HepG2 (cell line): ENCODE data around the gene MEI1. TPM values are rescaled to one million over a fixed set of nuclear protein-coding genes. Genes with fewer than 3 reads are reported as not detected.
A peak's percentile ranks its signal among the peaks of the same experiment; 100 is the strongest.

Experiments
- GPBP1L1 ChIP-seq: sonication (generic); formaldehyde crosslinking; IDR thresholded peaks from 2 replicates; pipeline ENCODE4 v1.5.0; 2020; ENCODE audit warnings: mild to moderate bottlenecking, missing genetic modification reagents
- GZF1 ChIP-seq: sonication (generic); formaldehyde crosslinking; IDR thresholded peaks from 2 replicates; pipeline ENCODE4 v1.5.1; 2020; ENCODE audit warnings: mild to moderate bottlenecking, missing genetic modification reagents
- KAT2B ChIP-seq: fragments of 150-350 bp; IDR thresholded peaks from 2 replicates; pipeline ENCODE4 v1.6.1; 2014; ENCODE audit warnings: low read depth, low read length, borderline replicate concordance
- KAT8 ChIP-seq: IDR thresholded peaks from 2 replicates; pipeline ENCODE4 v1.6.1; 2016; ENCODE audit warnings: missing genetic modification reagents, missing compliant biosample characterization
- LRRFIP1 ChIP-seq: sonication (generic); formaldehyde crosslinking; conservative IDR thresholded peaks from 2 replicates; pipeline ENCODE4 v1.4.0; 2020; ENCODE audit warnings: missing genetic modification reagents
- POLR2AphosphoS2 ChIP-seq: IDR thresholded peaks from 2 replicates; pipeline ENCODE4 v1.6.1; 2011; ENCODE audit warnings: low read depth, low read length, improper control_type of control experiment
- PREB ChIP-seq: sonication (generic); formaldehyde crosslinking; IDR thresholded peaks from 2 replicates; pipeline ENCODE4 v1.4.0; 2020; ENCODE audit warnings: missing genetic modification reagents
- RARG ChIP-seq: sonication (generic); formaldehyde crosslinking; IDR thresholded peaks from 2 replicates; pipeline ENCODE4 v1.4.0; 2020; ENCODE audit warnings: low read depth, mild to moderate bottlenecking, missing genetic modification reagents
- SIX1 ChIP-seq: sonication (generic); formaldehyde crosslinking; IDR thresholded peaks from 2 replicates; pipeline ENCODE4 v1.4.0; 2020; ENCODE audit warnings: missing genetic modification reagents, borderline replicate concordance
- SNAPC5 ChIP-seq: sonication (generic); formaldehyde crosslinking; IDR thresholded peaks from 2 replicates; pipeline ENCODE4 v1.8.1; 2023; ENCODE audit warnings: mild to moderate bottlenecking, missing genetic modification reagents, borderline replicate concordance
- SPEN ChIP-seq: sonication (generic); formaldehyde crosslinking; IDR thresholded peaks from 2 replicates; pipeline ENCODE4 v1.5.1; 2020; ENCODE audit warnings: low read depth, mild to moderate bottlenecking, missing genetic modification reagents
- TMF1 ChIP-seq: sonication (generic); formaldehyde crosslinking; IDR thresholded peaks from 2 replicates; pipeline ENCODE4 v1.8.1; 2022; ENCODE audit warnings: low read depth, missing genetic modification reagents
- YY1 ChIP-seq: IDR thresholded peaks from 2 replicates; pipeline ENCODE4 v1.6.1; 2011; ENCODE audit warnings: low read length, low read depth, moderate library complexity, mild to moderate bottlenecking; ENCODE audit not compliant: insufficient read depth, insufficient replicate concordance
- ZBED4 ChIP-seq: sonication (generic); formaldehyde crosslinking; IDR thresholded peaks from 2 replicates; pipeline ENCODE4 v1.4.0; 2020; ENCODE audit warnings: missing genetic modification reagents, borderline replicate concordance
- ZKSCAN5 ChIP-seq: sonication (generic); formaldehyde crosslinking; IDR thresholded peaks from 2 replicates; pipeline ENCODE4 v1.5.1; 2020; ENCODE audit warnings: mild to moderate bottlenecking, missing genetic modification reagents
- ZNF367 ChIP-seq: sonication (generic); formaldehyde crosslinking; IDR thresholded peaks from 2 replicates; pipeline ENCODE4 v1.4.0; 2020; ENCODE audit warnings: missing genetic modification reagents, borderline replicate concordance
- ZNF75D ChIP-seq: sonication (generic); formaldehyde crosslinking; IDR thresholded peaks from 2 replicates; pipeline ENCODE4 v1.8.1; 2023; ENCODE audit warnings: missing genetic modification reagents, mild to moderate bottlenecking, borderline replicate concordance
- polyA plus RNA-seq, 8 experiments: library from polyadenylated mRNA; depleted of rRNA in 3 of 8; stranded (reverse) in 7 of 8; unstranded in 1 of 8; fragments of >200 nt; fragmentation: Illumina TruSeq in 4 of 8; extraction: Trizol in 4 of 8; gene quantifications; 2 replicates each; pipeline versions ENCODE4 v1.2.1 to v1.2.3, GENCODE V29; 2011 to 2016; ENCODE audit warnings: low read depth in 4 of 8, missing spikeins in 1 of 8, mixed read lengths in 1 of 8; ENCODE audit not compliant: insufficient read depth in 1 of 8
- total RNA-seq, 5 experiments: library from RNA; depleted of rRNA; stranded (reverse); fragments of >200 nt; fragmentation: Illumina TruSeq; extraction: Trizol; gene quantifications; 2 replicates each; pipeline ENCODE4 v1.2.3, GENCODE V29; 2016; ENCODE audit warnings: low read depth in 1 of 5

MEI1 gene
- total and polyA plus RNA-seq, 2 of the 13 experiments (the other 11 are each of a cell fraction or from before 2014, with no cell fraction given) = 0.75 to 1.9 TPM

- TF ChIP-seq ZNF367 (CRISPR knock-in tag) = 0 out of 2 replicates have a peak, but pooled peaks have one; percentile 10
- TF ChIP-seq ZNF75D = no peak
- no peak for TF ChIP-seq GPBP1L1 (CRISPR knock-in tag)
- 0 out of 2 replicates have a peak, but pooled peaks have one; percentile 36 for TF ChIP-seq PREB
- TF ChIP-seq SPEN = peak; percentile 85; the same call in 1 of the 2 replicates
- TF ChIP-seq LRRFIP1 (CRISPR knock-in tag) = no peak
- TF ChIP-seq GZF1 (CRISPR knock-in tag) = 0 out of 2 replicates have a peak, but pooled peaks have one; percentile 9
- no peak for TF ChIP-seq ZKSCAN5 (CRISPR knock-in tag)
- peak; percentile 96 for TF ChIP-seq YY1
- peak; percentile 89; the same call in 1 of the 2 replicates for TF ChIP-seq SNAPC5 (CRISPR knock-in tag)
- TF ChIP-seq KAT2B = no peak
- TF ChIP-seq TMF1 (CRISPR knock-in tag) = no peak; the same call in 1 of the 2 replicates
- peak; percentile 53; the same call in 1 of the 2 replicates for TF ChIP-seq KAT8 (CRISPR knock-in tag)
- TF ChIP-seq POLR2AphosphoS2 = peak; percentile 67; the same call in 1 of the 2 replicates
- no peak for TF ChIP-seq SIX1 (CRISPR knock-in tag)
- TF ChIP-seq ZBED4 = peak; percentile 54
- TF ChIP-seq RARG (CRISPR knock-in tag) = no peak
Observed at GRCh38 chr22:41832553-41833368, 133.5 kb downstream of the MEI1 start, which contains the start of gene SREBF2 (continued).
